Hepatocyte (in vitro differentiated cells): Measurements from ENCODE around the gene ZNF841. TPM values are rescaled to one million over a fixed set of nuclear protein-coding genes. Genes with fewer than 3 reads are reported as not detected.
"Not testable (repeated sequence)": the region's sequence is repeated elsewhere in the genome, so short reads cannot be mapped to it uniquely, and the experiment has no call there.

Source experiments
- DNase-seq: peaks from one replicate; pipeline ENCODE4 v3.0.0-alpha.2; 2016; ENCODE audit warnings: low spot score
- H2AFZ ChIP-seq: fragments of 200-600 bp; sonication (generic); 2 replicates; pipeline ENCODE4 v1.6.0; 2016; ENCODE audit warnings: antibody characterized with exemption, mild to moderate bottlenecking
- H3K27ac ChIP-seq: fragments of 200-600 bp; sonication (generic); 2 replicates; pipeline ENCODE4 v1.5.1; 2016; ENCODE audit warnings: mild to moderate bottlenecking
- H3K27me3 ChIP-seq: fragments of 200-600 bp; sonication (generic); 2 replicates; pipeline ENCODE4 v1.6.1; 2016
- H3K36me3 ChIP-seq: fragments of 200-600 bp; sonication (generic); replicated peaks from 2 replicates; pipeline ENCODE4 v1.5.1; 2016; ENCODE audit warnings: low read depth; ENCODE audit not compliant: insufficient read depth
- H3K4me1 ChIP-seq: fragments of 200-600 bp; sonication (generic); 2 replicates; pipeline ENCODE4 v1.5.1; 2016; ENCODE audit warnings: mild to moderate bottlenecking, moderate library complexity; ENCODE audit not compliant: insufficient read depth
- H3K4me2 ChIP-seq: fragments of 200-600 bp; sonication (generic); 2 replicates; pipeline ENCODE4 v1.6.0; 2016
- H3K4me3 ChIP-seq: fragments of 200-600 bp; sonication (generic); 2 replicates; pipeline ENCODE4 v1.5.1; 2016; ENCODE audit warnings: mild to moderate bottlenecking
- H3K79me2 ChIP-seq: fragments of 200-600 bp; sonication (generic); 2 replicates; pipeline ENCODE4 v1.6.0; 2017; ENCODE audit warnings: mild to moderate bottlenecking
- H3K9me2 ChIP-seq: fragments of 200-600 bp; sonication (generic); replicated peaks from 2 replicates; pipeline ENCODE4 v1.6.0; 2017; ENCODE audit warnings: mild to moderate bottlenecking; ENCODE audit not compliant: insufficient read depth
- H3K9me3 ChIP-seq: fragments of 200-600 bp; sonication (generic); 2 replicates; pipeline ENCODE4 v1.5.1; 2016; ENCODE audit warnings: low read depth, mild to moderate bottlenecking
- H4K20me1 ChIP-seq: fragments of 200-600 bp; sonication (generic); 2 replicates; pipeline ENCODE4 v1.6.0; 2016; ENCODE audit warnings: mild to moderate bottlenecking; ENCODE audit not compliant: insufficient read depth, poor library complexity, severe bottlenecking
- EZH2 ChIP-seq: fragments of 200-600 bp; sonication (generic); IDR thresholded peaks from 2 replicates; pipeline ENCODE4 v1.6.1; 2016; ENCODE audit warnings: antibody characterized with exemption, mild to moderate bottlenecking, borderline replicate concordance
- EZH2phosphoT487 ChIP-seq: fragments of 200-600 bp; sonication (generic); IDR thresholded peaks from one replicate; pipeline ENCODE4 v1.6.1; 2018; ENCODE audit warnings: antibody characterized with exemption, mild to moderate bottlenecking, low read depth, moderate library complexity; ENCODE audit not compliant: unreplicated experiment, severe bottlenecking
- WGBS: methylation state at CpG from one replicate; pipeline ENCODE4 v1.1.6; 2016; ENCODE audit warnings: low lambda C conversion rate; ENCODE audit errors: missing lambda C conversion rate; 5-methylcytosine and 5-hydroxymethylcytosine counted together
- polyA plus RNA-seq: library from polyadenylated mRNA; unstranded; fragments of >200 nt; fragmentation: Nextera tagmentation; extraction: Ambion mirVana; gene quantifications from 2 replicates; pipeline ENCODE4 v1.2.1, GENCODE V29; 2016
- total RNA-seq: library from RNA; depleted of rRNA; stranded (reverse); fragments of >200 nt; gene quantifications from 2 replicates; pipeline ENCODE4 v1.2.3, GENCODE V29; 2014
- TF ChIP-seq, protein P1 (sequence below): fragments of 200-600 bp; sonication (generic); IDR thresholded peaks from 2 replicates; pipeline ENCODE4 v1.5.1; 2016; ENCODE audit warnings: antibody characterized with exemption, mild to moderate bottlenecking; ENCODE audit not compliant: poor library complexity

The ZNF841 gene
- total and polyA plus RNA-seq, 2 experiments from 2014 or later: 4.1 to 21.8 TPM

DNA sequence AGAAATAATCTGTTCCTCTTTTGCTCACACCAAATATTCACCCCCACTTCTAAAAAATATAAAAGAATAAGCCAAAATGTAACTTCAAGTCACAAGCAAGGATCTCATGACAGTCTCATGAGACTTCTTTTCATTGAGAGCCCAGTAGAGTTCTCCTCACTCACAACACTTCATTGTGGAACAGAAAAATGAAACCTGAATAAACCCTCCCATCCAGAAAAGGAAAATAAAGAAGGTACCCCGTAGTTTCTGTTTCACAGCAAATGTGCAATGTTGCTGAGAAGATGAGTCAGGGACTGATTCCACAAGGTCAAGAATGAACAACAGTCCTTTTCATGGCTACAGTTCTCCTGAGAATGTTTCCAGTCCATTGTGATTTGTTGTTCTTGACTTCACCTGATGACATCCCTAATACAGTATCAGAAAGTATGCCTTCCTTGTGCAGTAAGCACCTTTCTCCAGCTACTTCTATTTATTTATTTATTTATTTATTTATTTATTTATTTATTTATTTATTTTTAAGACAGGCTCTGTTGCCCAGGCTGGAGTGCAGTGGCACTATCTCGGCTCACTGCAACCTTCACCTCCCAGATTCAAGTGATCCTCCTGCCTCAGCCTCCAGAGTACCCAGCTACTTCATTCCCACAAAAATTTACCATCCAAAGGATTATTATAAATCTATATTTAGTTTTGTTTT, 6.4 kb upstream of the ZNF841 start:
- no peak overlapping the region for H3K4me2 ChIP-seq
- no peaks in the 10 kb centered on the region for H3K9me2 ChIP-seq
- H3K79me2 ChIP-seq: no peaks in the 10 kb centered on the region
- no peaks in the 10 kb centered on the region for H3K4me1 ChIP-seq
- 84% methylated on average over 2 of the region's 2 CpGs for WGBS
- H3K27me3 ChIP-seq: no peaks in the 10 kb centered on the region
- H3K9me3 ChIP-seq: peaks cover 15% of the 10 kb centered on the region
- H3K27ac ChIP-seq: no peak overlapping the region
- H2AFZ ChIP-seq: no peak overlapping the region
- no peaks in the 10 kb centered on the region for H3K36me3 ChIP-seq
- TF ChIP-seq EZH2phosphoT487 (no peak), EZH2 (no peak)
- TF ChIP-seq, protein P1, sequence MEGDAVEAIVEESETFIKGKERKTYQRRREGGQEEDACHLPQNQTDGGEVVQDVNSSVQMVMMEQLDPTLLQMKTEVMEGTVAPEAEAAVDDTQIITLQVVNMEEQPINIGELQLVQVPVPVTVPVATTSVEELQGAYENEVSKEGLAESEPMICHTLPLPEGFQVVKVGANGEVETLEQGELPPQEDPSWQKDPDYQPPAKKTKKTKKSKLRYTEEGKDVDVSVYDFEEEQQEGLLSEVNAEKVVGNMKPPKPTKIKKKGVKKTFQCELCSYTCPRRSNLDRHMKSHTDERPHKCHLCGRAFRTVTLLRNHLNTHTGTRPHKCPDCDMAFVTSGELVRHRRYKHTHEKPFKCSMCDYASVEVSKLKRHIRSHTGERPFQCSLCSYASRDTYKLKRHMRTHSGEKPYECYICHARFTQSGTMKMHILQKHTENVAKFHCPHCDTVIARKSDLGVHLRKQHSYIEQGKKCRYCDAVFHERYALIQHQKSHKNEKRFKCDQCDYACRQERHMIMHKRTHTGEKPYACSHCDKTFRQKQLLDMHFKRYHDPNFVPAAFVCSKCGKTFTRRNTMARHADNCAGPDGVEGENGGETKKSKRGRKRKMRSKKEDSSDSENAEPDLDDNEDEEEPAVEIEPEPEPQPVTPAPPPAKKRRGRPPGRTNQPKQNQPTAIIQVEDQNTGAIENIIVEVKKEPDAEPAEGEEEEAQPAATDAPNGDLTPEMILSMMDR: no peak
- H4K20me1 ChIP-seq: no peaks in the 10 kb centered on the region
- no peak for DNase-seq
- H3K4me3 ChIP-seq: no peak overlapping the region

DNA sequence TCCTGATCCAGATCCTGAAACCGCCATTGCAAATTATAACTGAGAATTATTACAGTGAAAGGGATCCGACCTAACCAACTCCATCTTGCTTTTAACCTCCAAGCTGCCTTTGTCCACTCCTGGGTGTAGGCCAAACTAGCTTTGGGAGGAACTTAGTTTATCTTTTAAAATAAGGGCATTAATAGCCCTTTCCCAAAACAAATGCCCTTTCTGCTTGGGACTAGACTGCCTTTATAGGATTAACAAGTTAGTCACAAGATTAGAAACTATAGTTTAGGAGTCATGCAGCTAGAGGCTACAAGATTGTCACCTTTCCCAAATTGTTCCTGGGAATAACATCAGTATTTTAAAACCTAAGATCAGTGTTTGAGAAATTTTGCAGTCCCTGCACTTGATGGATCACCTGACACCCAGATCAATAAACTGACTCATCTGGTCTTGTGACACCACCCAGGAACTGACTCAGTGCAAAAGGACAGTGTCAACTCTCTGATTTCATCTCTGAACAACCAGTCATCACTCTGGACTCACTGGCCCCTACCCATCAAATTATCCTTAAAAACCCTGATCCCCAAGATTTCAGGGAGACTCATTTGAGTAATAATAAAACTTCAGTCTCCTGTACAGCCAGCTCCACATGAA, 4.1 kb upstream of the ZNF841 start:
- TF ChIP-seq EZH2phosphoT487 (no peak), EZH2 (no peak)
- TF ChIP-seq, protein P1: no peak
- no peak overlapping the region for H3K27ac ChIP-seq
- no peaks in the 10 kb centered on the region for H3K4me1 ChIP-seq
- 85% methylated on average over 2 of the region's 2 CpGs for WGBS
- H3K36me3 ChIP-seq: no peaks in the 10 kb centered on the region
- peaks cover 13% of the 10 kb centered on the region for H3K9me3 ChIP-seq
- no peak for DNase-seq
- no peak overlapping the region for H2AFZ ChIP-seq
- no peaks in the 10 kb centered on the region for H3K27me3 ChIP-seq
- H3K4me2 ChIP-seq: no peak overlapping the region
- H3K79me2 ChIP-seq: peaks cover 7% of the 10 kb centered on the region
- no peaks in the 10 kb centered on the region for H3K9me2 ChIP-seq
- H4K20me1 ChIP-seq: no peaks in the 10 kb centered on the region
- H3K4me3 ChIP-seq: no peak overlapping the region

GRCh38 chr19:52096416-52096815, 851 bp upstream of the ZNF841 start:
- Histone ChIP-seq H2AFZ (peak overlapping the region; percentile 54), H3K36me3 (peaks cover 12% of the 10 kb centered on the region), H3K79me2 (peaks cover 39% of the 10 kb centered on the region), H3K9me3 (peaks cover 23% of the 10 kb centered on the region)
- H3K9me2 ChIP-seq, H3K27ac ChIP-seq, H3K4me1 ChIP-seq, H3K4me3 ChIP-seq, H4K20me1 ChIP-seq, H3K27me3 ChIP-seq, DNase-seq, H3K4me2 ChIP-seq: not testable (repeated sequence)
- 98% methylated on average over 3 of the region's 3 CpGs for WGBS

GRCh38 chr19:52094526-52095130, 937 bp downstream of the ZNF841 start:
- Histone ChIP-seq H3K79me2 (peaks cover 51% of the 10 kb centered on the region), H3K9me3 (peaks cover 26% of the 10 kb centered on the region), H3K4me2 (peak overlapping the region; percentile 93), H2AFZ (peak overlapping the region; percentile 77), H3K4me3 (peak overlapping the region; percentile 67), H3K27ac (peak overlapping the region; percentile 93), H3K9me2 (no peaks in the 10 kb centered on the region), H3K36me3 (peaks cover 15% of the 10 kb centered on the region), H3K27me3 (no peaks in the 10 kb centered on the region), H3K4me1 (peaks cover 7% of the 10 kb centered on the region), H4K20me1 (no peaks in the 10 kb centered on the region)
- DNase-seq: peak; percentile 6
- TF ChIP-seq, protein P1: no peak
- TF ChIP-seq EZH2: no peak
- no peak for TF ChIP-seq EZH2phosphoT487
- WGBS: 2% methylated on average over 12 of the region's 12 CpGs
